ENCODE data around the gene FAM168B. TPM values are rescaled to one million over a fixed set of nuclear protein-coding genes. Genes with fewer than 3 reads are reported as not detected.

Gene FAM168B
- total RNA-seq, 1 donor from 2014 or later: 82.3 TPM

GRCh38 chr2:131113566-131114227, 20.4 kb upstream of the FAM168B start:
- intact Hi-C loops (cut with micrococcal nuclease): no loop called here
- no peak for DNase-seq

GRCh38 chr2:131112529-131112928, 19.3 kb upstream of the FAM168B start:
- Mint-ChIP-seq H3K27ac (no peak overlapping the region), H3K4me1 (peaks cover 40% of the 10 kb centered on the region), H3K27me3 (no peaks in the 10 kb centered on the region), H3K9me3 (peaks cover 8% of the 10 kb centered on the region), H3K4me3 (no peak overlapping the region), H3K36me3 (ENCODE audit: low read depth) (peaks cover 60% of the 10 kb centered on the region)
- DNase-seq: no peak
- intact Hi-C loops (cut with micrococcal nuclease): no loop called here

More at GRCh38 chr2:131113566-131114227, 20.4 kb upstream of the FAM168B start:
- H3K9me3 Mint-ChIP-seq: peaks cover 8% of the 10 kb centered on the region
- H3K27me3 Mint-ChIP-seq: no peaks in the 10 kb centered on the region
- peaks cover 37% of the 10 kb centered on the region for H3K4me1 Mint-ChIP-seq
- H3K27ac Mint-ChIP-seq: no peak overlapping the region
- no peak overlapping the region for H3K4me3 Mint-ChIP-seq
- H3K36me3 Mint-ChIP-seq (ENCODE audit: low read depth): peaks cover 62% of the 10 kb centered on the region

GRCh38 chr2:131105950-131106801, 12.9 kb upstream of the FAM168B start:
- peak overlapping the region; percentile 92 for H3K4me3 Mint-ChIP-seq
- H3K27me3 Mint-ChIP-seq: no peaks in the 10 kb centered on the region
- no peaks in the 10 kb centered on the region for H3K9me3 Mint-ChIP-seq
- H3K36me3 Mint-ChIP-seq (ENCODE audit: low read depth): peaks cover 28% of the 10 kb centered on the region
- peak; percentile 69 for DNase-seq
- H3K27ac Mint-ChIP-seq: peak overlapping the region; percentile 95
- intact Hi-C loops (cut with micrococcal nuclease): loop anchor here (1.0 to 10.0 kb wide), 5 partner anchors 13 to 734 kb away; partner anchors contain the start of genes FAM168B and MZT2A
- peaks cover 48% of the 10 kb centered on the region for H3K4me1 Mint-ChIP-seq

- intact Hi-C loops (cut with micrococcal nuclease): loop anchor here (1.0 to 10.0 kb wide), 5 partner anchors 12 to 733 kb away; partner anchors contain the start of genes FAM168B and MZT2A
- H3K4me1 Mint-ChIP-seq: peaks cover 44% of the 10 kb centered on the region
- H3K4me3 Mint-ChIP-seq: peak within 1 kb of the TSS; percentile 92
- H3K36me3 Mint-ChIP-seq (ENCODE audit: low read depth): peaks cover 23% of the 10 kb centered on the region
- H3K9me3 Mint-ChIP-seq: no peaks in the 10 kb centered on the region
- H3K27me3 Mint-ChIP-seq: no peaks in the 10 kb centered on the region
- H3K27ac Mint-ChIP-seq: peak within 1 kb of the TSS; percentile 95
- DNase-seq: peak; percentile 99
Observed at GRCh38 chr2:131105156-131105949, 12.1 kb upstream of the FAM168B start, which contains the start of gene PLEKHB2. Gene PLEKHB2 (plus strand): TSS chr2:131105336. CDS start chr2:131120942, 15,606 bp downstream.

- Mint-ChIP-seq H3K4me1 (peaks cover 41% of the 10 kb centered on the region), H3K4me3 (peak overlapping the region; percentile 92), H3K27me3 (no peaks in the 10 kb centered on the region), H3K36me3 (ENCODE audit: low read depth) (peaks cover 20% of the 10 kb centered on the region), H3K9me3 (no peaks in the 10 kb centered on the region), H3K27ac (peak overlapping the region; percentile 95)
- peak; percentile 86 for DNase-seq
- intact Hi-C loops (cut with micrococcal nuclease): loop anchor here (1.0 to 10.0 kb wide), 5 partner anchors 11 to 732 kb away; partner anchors contain the start of genes FAM168B and MZT2A
Observed at GRCh38 chr2:131104487-131105155, 11.4 kb upstream of the FAM168B start.

GRCh38 chr2:131103165-131103564, 9.9 kb upstream of the FAM168B start:
- H3K9me3 Mint-ChIP-seq: no peaks in the 10 kb centered on the region
- no peak overlapping the region for H3K4me3 Mint-ChIP-seq
- H3K27ac Mint-ChIP-seq: no peak overlapping the region
- intact Hi-C loops (cut with micrococcal nuclease): loop anchor here (10.0 kb wide), 1 partner anchor 308 kb away; no protein-coding TSS in a partner anchor
- no peaks in the 10 kb centered on the region for H3K27me3 Mint-ChIP-seq
- no peak for DNase-seq
- peaks cover 11% of the 10 kb centered on the region for H3K36me3 Mint-ChIP-seq (ENCODE audit: low read depth)
- H3K4me1 Mint-ChIP-seq: peaks cover 34% of the 10 kb centered on the region

- intact Hi-C loops (cut with micrococcal nuclease): loop anchor here (5.0 kb wide), 1 partner anchor 122 kb away; no protein-coding TSS in a partner anchor
Observed at GRCh38 chr2:131094463-131095281, 1.4 kb upstream of the FAM168B start.

GRCh38 chr2:131093696-131094462, 619 bp upstream of the FAM168B start:
- peaks cover 7% of the 10 kb centered on the region for H3K27me3 Mint-ChIP-seq
- DNase-seq: no peak
- H3K9me3 Mint-ChIP-seq: no peaks in the 10 kb centered on the region
- peaks cover 13% of the 10 kb centered on the region for H3K4me1 Mint-ChIP-seq
- peaks cover 13% of the 10 kb centered on the region for H3K36me3 Mint-ChIP-seq (ENCODE audit: low read depth)
- peak overlapping the region; percentile 95 for H3K4me3 Mint-ChIP-seq
- intact Hi-C loops (cut with micrococcal nuclease): loop anchor here (1.0 to 5.0 kb wide), 3 partner anchors 11 to 399 kb away; partner anchors contain the start of genes MZT2A and PLEKHB2
- peak overlapping the region; percentile 97 for H3K27ac Mint-ChIP-seq

More at GRCh38 chr2:131094463-131095281, 1.4 kb upstream of the FAM168B start:
- H3K4me1 Mint-ChIP-seq: peaks cover 13% of the 10 kb centered on the region
- no peaks in the 10 kb centered on the region for H3K9me3 Mint-ChIP-seq
- H3K27ac Mint-ChIP-seq: peak overlapping the region; percentile 97
- peaks cover 8% of the 10 kb centered on the region for H3K36me3 Mint-ChIP-seq (ENCODE audit: low read depth)
- no peak for DNase-seq
- H3K4me3 Mint-ChIP-seq: peak overlapping the region; percentile 95
- peaks cover 7% of the 10 kb centered on the region for H3K27me3 Mint-ChIP-seq

GRCh38 chr2:131092458-131093005, 728 bp downstream of the FAM168B start:
- peak overlapping the region; percentile 78 for H3K4me3 Mint-ChIP-seq
- H3K27ac Mint-ChIP-seq: peak overlapping the region; percentile 81
- H3K4me1 Mint-ChIP-seq: peaks cover 15% of the 10 kb centered on the region
- no peaks in the 10 kb centered on the region for H3K9me3 Mint-ChIP-seq
- peaks cover 23% of the 10 kb centered on the region for H3K36me3 Mint-ChIP-seq (ENCODE audit: low read depth)
- H3K27me3 Mint-ChIP-seq: peaks cover 5% of the 10 kb centered on the region
- no peak for DNase-seq
- intact Hi-C loops (cut with micrococcal nuclease): loop anchor here (1.0 to 5.0 kb wide), 3 partner anchors 13 to 400 kb away; partner anchors contain the start of genes MZT2A and PLEKHB2

GRCh38 chr2:131085646-131086045, 7.6 kb downstream of the FAM168B start:
- peaks cover 8% of the 10 kb centered on the region for H3K4me1 Mint-ChIP-seq
- H3K27me3 Mint-ChIP-seq: no peaks in the 10 kb centered on the region
- H3K36me3 Mint-ChIP-seq (ENCODE audit: low read depth): peaks cover 60% of the 10 kb centered on the region
- no peak for DNase-seq
- no peak overlapping the region for H3K4me3 Mint-ChIP-seq
- intact Hi-C loops (cut with micrococcal nuclease): no loop called here
- H3K9me3 Mint-ChIP-seq: no peaks in the 10 kb centered on the region
- no peak overlapping the region for H3K27ac Mint-ChIP-seq

- no peaks in the 10 kb centered on the region for H3K27me3 Mint-ChIP-seq
- no peak overlapping the region for H3K27ac Mint-ChIP-seq
- peaks cover 63% of the 10 kb centered on the region for H3K36me3 Mint-ChIP-seq (ENCODE audit: low read depth)
- H3K4me3 Mint-ChIP-seq: no peak overlapping the region
- DNase-seq: no peak
- intact Hi-C loops (cut with micrococcal nuclease): no loop called here
- H3K9me3 Mint-ChIP-seq: no peaks in the 10 kb centered on the region
- H3K4me1 Mint-ChIP-seq: peaks cover 13% of the 10 kb centered on the region
Observed at GRCh38 chr2:131081190-131081589, 12.1 kb downstream of the FAM168B start.
